ENCODE measurements around the gene ACOX3.

- TF ChIP-seq CTCF (IDR thresholded peaks at IDR 0.05) (no peak), POLR2A (IDR thresholded peaks at IDR 0.05) (no peak)
Observed at GRCh38 chr4:8459867-8460445, 19.4 kb upstream of the ACOX3 start.
